GM12892 (cell line): Measurements from ENCODE around the gene CANT1.

ENCODE experiments used
- POLR2A ChIP-seq: IDR thresholded peaks from 2 replicates; pipeline ENCODE4 v1.6.1; 2011; ENCODE audit warnings: low read depth, low read length, control low read depth
- POLR2AphosphoS5 ChIP-seq: IDR thresholded peaks from 2 replicates; pipeline ENCODE4 v1.6.1; 2011; ENCODE audit warnings: low read depth, low read length, control low read depth
- TAF1 ChIP-seq: IDR thresholded peaks from 2 replicates; pipeline ENCODE4 v1.6.1; 2011; ENCODE audit warnings: low read depth, mild to moderate bottlenecking, control low read depth, low read length, borderline replicate concordance

DNA sequence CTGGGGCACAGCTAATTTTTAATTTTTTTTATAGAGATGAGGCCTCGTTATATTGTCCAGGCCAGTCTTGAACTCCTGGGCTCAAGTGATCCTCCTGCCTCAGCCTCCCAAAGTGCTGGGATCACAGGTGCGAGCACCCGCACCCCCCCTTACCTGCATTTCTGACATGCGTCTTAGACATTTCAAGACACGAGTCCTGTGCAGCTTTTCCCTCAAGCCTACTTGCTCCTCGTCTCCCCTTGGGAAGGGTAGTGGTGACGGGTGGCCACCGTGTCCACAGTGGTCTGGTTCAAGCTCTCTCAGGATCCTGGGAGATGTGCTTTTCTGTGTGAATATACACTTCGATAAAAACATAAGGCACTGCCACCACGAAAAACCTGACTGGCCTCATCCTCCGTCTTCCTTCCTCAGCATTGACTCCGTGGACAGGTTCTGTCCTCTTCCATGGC, 9.6 kb downstream of the CANT1 start:
- no peak for TF ChIP-seq POLR2A
- TF ChIP-seq POLR2AphosphoS5: no peak
- TF ChIP-seq TAF1: no peak
